ENCODE data around the gene ZNF558. TPM values are rescaled to one million over a fixed set of nuclear protein-coding genes. Genes with fewer than 3 reads are reported as not detected.
"Not testable (repeated sequence)": the region's sequence is repeated elsewhere in the genome, so short reads cannot be mapped to it uniquely, and the experiment has no call there.

ZNF558 gene
- total and polyA plus RNA-seq, 5 experiments from 2014 or later: 3.9 to 60.9 (median 10.6) TPM

DNA sequence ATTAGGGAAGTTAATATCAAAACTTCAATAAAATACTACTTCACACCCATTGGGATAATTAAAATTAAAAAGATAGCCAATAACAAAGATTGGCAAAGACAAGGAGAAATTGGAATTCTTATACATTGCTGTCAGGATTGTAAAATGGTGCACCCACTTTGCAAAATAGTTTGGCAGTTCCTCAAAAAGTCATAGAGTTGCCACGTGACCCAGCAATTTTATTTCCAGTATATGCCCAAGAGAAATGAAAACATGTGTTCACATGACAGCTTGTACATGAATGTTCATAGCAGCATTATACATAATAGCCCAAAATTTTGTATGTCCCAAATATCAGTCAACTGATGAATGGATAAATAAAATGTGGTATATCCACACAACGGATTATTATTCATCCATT, 3.3 kb upstream of the ZNF558 start:
- Mint-ChIP-seq H3K9me3 (peaks cover 0 to 6% (median 2%) of the 10 kb centered on the region in 9 donors), H3K27me3 (peaks cover 0 to 8% (median 5%) of the 10 kb centered on the region in 5 donors), H3K36me3 (no peaks in the 10 kb centered on the region), H3K4me3 (peak overlapping the region in 1 of 10 donors; percentile 14), H3K4me1 (peaks cover 7 to 21% (median 18%) of the 10 kb centered on the region in 4 donors), H3K27ac (no peak overlapping the region)
- ATAC-seq (no peak), DNase-seq (no peak)
- POLR2A ChIA-PET: no interaction called here

DNA sequence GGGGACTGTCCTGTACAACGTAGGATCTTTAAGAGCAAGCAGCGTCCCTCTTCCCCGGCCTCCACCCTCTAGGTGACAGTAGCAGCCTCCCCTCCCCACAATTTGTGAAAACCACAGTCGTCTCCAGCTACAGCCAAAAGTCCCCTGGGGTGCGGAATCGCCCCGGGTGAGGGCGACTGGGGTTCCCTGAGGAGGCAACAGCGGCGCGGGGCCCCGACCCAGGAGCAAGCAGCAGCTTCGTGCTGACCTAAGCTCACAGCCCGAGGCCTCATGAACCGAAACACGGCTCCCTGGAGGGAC, 322 bp downstream of the ZNF558 start:
- Mint-ChIP-seq H3K4me1 (peaks cover 12 to 36% (median 28%) of the 10 kb centered on the region in 4 donors), H3K4me3 (peak overlapping the region; percentile 79 to 96 (median 88)), H3K36me3 (peaks cover 0 to 28% (median 6%) of the 10 kb centered on the region in 3 donors), H3K27me3 (no peaks in the 10 kb centered on the region), H3K27ac (peak overlapping the region; percentile 91 to 98 (median 95)), H3K9me3 (peaks cover 0 to 6% (median 2%) of the 10 kb centered on the region in 9 donors)
- DNase-seq (no peak), ATAC-seq (peak; percentile 1 to 31)
- POLR2A ChIA-PET: interaction anchor here (1.0 to 1.4 kb wide), 3 partner anchors 238 to 797 kb away, joined by 3 read pairs; partner anchors contain the start of gene ZNF266

DNA sequence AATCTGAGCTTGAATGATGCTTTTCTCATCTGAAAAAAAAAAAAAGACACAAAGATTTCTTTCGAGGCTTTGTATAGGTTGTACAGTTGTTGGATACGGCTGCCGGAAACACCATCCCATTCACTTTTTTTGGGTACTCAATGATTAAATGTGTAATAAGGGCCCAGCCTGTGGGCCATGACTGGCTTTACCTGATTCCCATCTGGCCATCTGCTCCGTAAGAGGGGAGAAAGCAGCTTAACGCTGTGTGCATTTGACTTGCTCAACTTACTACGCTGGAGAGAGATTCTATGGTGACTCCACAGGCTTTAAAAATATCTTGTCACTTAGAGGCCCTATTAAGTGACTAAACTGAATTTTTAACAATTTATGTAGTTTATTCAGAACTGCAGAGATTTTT, 731 bp downstream of the ZNF558 start:
- POLR2A ChIA-PET: interaction anchor here (0.7 to 1.4 kb wide), 4 partner anchors 238 to 797 kb away, joined by 3 read pairs; partner anchors contain the start of gene ZNF266

DNA sequence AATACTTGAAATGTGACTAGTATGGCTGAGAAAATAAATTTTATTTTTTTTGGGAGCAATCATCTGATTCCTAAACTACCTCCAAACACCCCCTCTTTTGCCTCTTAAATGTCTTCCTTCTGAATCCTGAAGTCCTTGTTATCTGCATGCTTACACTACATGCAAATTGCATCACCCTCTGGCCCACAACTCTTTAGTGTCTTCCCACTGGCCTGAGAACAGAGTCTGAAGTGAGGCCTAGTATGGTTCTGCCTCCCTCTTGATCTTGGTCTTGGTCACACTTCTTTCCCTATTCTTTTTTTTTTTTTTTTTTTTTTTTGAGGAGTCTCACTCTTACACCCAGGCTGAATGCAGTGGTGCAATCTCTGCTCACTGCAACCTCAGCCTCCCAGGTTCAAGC, 4.8 kb downstream of the ZNF558 start:
- H3K27me3 Mint-ChIP-seq: no peaks in the 10 kb centered on the region
- H3K27ac Mint-ChIP-seq: peak overlapping the region in 1 of 10 donors; percentile 27
- ATAC-seq (no peak), DNase-seq (no peak)
- no peak overlapping the region for H3K4me3 Mint-ChIP-seq
- POLR2A ChIA-PET: interaction anchor here (0.7 kb wide), 1 partner anchor 501 kb away, joined by 7 read pairs; no protein-coding TSS in a partner anchor
- peaks cover 18 to 34% (median 26%) of the 10 kb centered on the region in 4 donors for H3K4me1 Mint-ChIP-seq
- no peaks in the 10 kb centered on the region for H3K9me3 Mint-ChIP-seq
- H3K36me3 Mint-ChIP-seq: peaks cover 6 to 61% (median 36%) of the 10 kb centered on the region in 3 donors

More for the DNA sequence above, 731 bp downstream of the ZNF558 start:
- Mint-ChIP-seq H3K4me1 (peaks cover 12 to 36% (median 28%) of the 10 kb centered on the region in 4 donors), H3K36me3 (peaks cover 0 to 28% (median 6%) of the 10 kb centered on the region in 3 donors), H3K4me3 (peak overlapping the region; percentile 79 to 96 (median 88)), H3K27me3 (no peaks in the 10 kb centered on the region), H3K9me3 (peaks cover 0 to 6% (median 2%) of the 10 kb centered on the region in 9 donors), H3K27ac (peak overlapping the region; percentile 91 to 98 (median 95))
- ATAC-seq (no peak), DNase-seq (no peak)

- no peak for DNase-seq
- Mint-ChIP-seq H3K36me3 (peaks cover 6 to 70% (median 45%) of the 10 kb centered on the region in 3 donors), H3K9me3 (peaks cover 0 to 3% (median 0%) of the 10 kb centered on the region in 9 donors), H3K4me3 (no peak overlapping the region), H3K27ac (no peak overlapping the region), H3K27me3 (no peaks in the 10 kb centered on the region), H3K4me1 (peaks cover 15 to 30% (median 23%) of the 10 kb centered on the region in 4 donors)
- ATAC-seq: no peak
- POLR2A ChIA-PET: no interaction called here
Observed at GRCh38 chr19:8826371-8826770, 5.7 kb downstream of the ZNF558 start.

GRCh38 chr19:8821748-8822241, 10.3 kb downstream of the ZNF558 start:
- no peak overlapping the region for H3K27ac Mint-ChIP-seq
- H3K4me1 Mint-ChIP-seq: peaks cover 0 to 16% (median 7%) of the 10 kb centered on the region in 4 donors
- peaks cover 41 to 86% (median 83%) of the 10 kb centered on the region in 3 donors for H3K36me3 Mint-ChIP-seq
- H3K27me3 Mint-ChIP-seq: no peaks in the 10 kb centered on the region
- POLR2A ChIA-PET: no interaction called here
- peaks cover 11 to 41% (median 25%) of the 10 kb centered on the region in 9 donors for H3K9me3 Mint-ChIP-seq
- DNase-seq (no peak), ATAC-seq (no peak)
- H3K4me3 Mint-ChIP-seq: no peak overlapping the region

DNA sequence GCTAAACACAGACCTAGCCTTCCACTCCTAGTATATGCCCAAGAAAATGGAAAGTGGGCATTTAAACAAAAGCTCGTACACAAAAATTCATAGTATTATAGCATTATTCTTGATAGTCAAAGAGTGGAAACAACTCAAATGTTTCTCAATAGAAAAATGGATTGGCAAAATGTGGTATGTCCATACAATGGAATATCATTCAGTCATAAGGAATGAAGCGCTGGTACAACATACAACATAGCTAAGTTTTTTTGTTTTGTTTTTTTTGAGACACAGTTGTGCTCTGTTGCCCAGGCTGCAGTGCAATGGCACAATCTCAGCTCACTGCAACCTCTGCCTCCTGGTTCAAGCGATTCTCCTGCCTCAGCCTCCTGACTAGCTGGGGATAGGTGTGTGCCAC, 11.9 kb downstream of the ZNF558 start:
- Mint-ChIP-seq H3K27me3 (no peaks in the 10 kb centered on the region), H3K36me3 (peaks cover 56 to 96% (median 94%) of the 10 kb centered on the region in 3 donors), H3K4me3 (no peak overlapping the region), H3K4me1 (peaks cover 0 to 7% (median 6%) of the 10 kb centered on the region in 4 donors), H3K9me3 (peaks cover 17 to 57% (median 39%) of the 10 kb centered on the region in 9 donors), H3K27ac (no peak overlapping the region)
- POLR2A ChIA-PET: no interaction called here
- ATAC-seq (no peak), DNase-seq (no peak)

GRCh38 chr19:8815780-8816179, 16.3 kb downstream of the ZNF558 start:
- H3K27me3 Mint-ChIP-seq: no peaks in the 10 kb centered on the region
- H3K4me1 Mint-ChIP-seq: no peaks in the 10 kb centered on the region
- H3K36me3 Mint-ChIP-seq: peaks cover 83 to 99% (median 99%) of the 10 kb centered on the region in 3 donors
- no peak overlapping the region for H3K4me3 Mint-ChIP-seq
- no peak overlapping the region for H3K27ac Mint-ChIP-seq
- DNase-seq: no peak
- POLR2A ChIA-PET: no interaction called here
- ATAC-seq: no peak
- peaks cover 26 to 100% (median 68%) of the 10 kb centered on the region in 9 donors for H3K9me3 Mint-ChIP-seq

GRCh38 chr19:8814176-8814575, 17.9 kb downstream of the ZNF558 start:
- H3K27me3 Mint-ChIP-seq: no peaks in the 10 kb centered on the region
- DNase-seq: no peak
- POLR2A ChIA-PET: no interaction called here
- peaks cover 75 to 97% (median 85%) of the 10 kb centered on the region in 3 donors for H3K36me3 Mint-ChIP-seq
- H3K27ac Mint-ChIP-seq: no peak overlapping the region
- no peak for ATAC-seq
- H3K4me3 Mint-ChIP-seq: peak overlapping the region in 1 of 10 donors; percentile 10
- H3K9me3 Mint-ChIP-seq: peaks cover 26 to 100% (median 63%) of the 10 kb centered on the region in 9 donors
- no peaks in the 10 kb centered on the region for H3K4me1 Mint-ChIP-seq

DNA sequence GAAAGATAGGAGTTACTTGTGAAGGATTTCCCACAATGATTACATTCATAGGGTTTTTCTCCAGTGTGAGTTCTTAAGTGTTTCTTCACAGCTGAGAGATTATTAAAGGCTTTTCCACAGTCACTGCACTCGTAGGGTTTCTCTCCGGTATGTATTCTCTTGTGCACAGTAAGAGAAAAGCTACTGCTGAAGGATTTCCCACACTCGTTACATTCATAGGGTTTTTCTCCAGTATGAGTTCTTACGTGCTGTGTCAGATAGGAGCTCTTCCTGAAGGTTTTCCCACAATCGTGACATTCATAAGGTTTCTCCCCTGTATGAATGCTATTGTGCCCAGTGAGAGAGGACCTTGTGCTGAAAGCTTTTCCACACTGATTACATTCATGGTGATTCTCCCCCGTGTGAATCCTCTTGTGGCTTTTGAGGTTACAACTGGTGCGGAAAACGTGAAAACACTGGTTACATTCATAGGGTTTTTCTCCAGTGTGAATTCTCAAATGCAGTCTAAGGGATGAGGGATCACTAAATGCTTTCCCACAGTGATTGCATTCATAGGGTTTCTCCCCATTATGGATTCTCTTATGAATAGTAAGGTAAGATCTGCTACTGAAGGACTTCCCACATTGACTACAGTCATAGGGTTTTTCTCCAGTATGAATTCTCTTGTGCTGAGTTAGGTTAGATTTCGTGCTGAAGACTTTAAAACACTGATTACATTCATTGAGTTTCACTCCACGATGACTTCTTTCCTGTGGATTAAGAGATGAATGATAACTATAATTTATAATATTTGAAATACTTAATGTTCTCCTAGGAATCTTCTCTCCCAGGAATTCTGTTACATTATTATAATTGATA, 20.6 kb downstream of the ZNF558 start:
- Mint-ChIP-seq H3K27me3 (no peaks in the 10 kb centered on the region), H3K27ac (no peak overlapping the region), H3K4me3 (no peak overlapping the region), H3K4me1 (no peaks in the 10 kb centered on the region), H3K9me3 (peaks cover 18 to 99% (median 57%) of the 10 kb centered on the region in 9 donors), H3K36me3 (peaks cover 67 to 94% (median 77%) of the 10 kb centered on the region in 3 donors)
- ATAC-seq: no peak
- POLR2A ChIA-PET: no interaction called here
- no peak for DNase-seq

DNA sequence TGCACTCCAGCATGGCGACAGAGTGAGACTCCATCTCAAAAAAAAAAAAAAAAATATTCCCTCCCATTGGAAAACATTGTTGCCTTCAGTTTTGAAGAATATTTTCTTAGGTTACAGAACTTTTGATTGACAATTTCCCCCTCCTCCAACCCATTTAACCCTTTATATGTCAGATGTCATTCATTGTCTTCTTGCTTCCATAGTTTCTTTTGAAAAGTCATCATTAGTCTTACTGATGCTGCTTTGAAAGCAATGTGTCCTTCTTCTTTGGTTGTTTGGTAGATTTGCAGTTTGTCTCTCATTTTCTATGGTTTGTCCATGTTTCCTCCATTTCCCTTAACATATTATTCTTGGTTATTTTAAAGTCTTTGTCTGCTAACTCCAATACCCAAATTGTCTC, 25.4 kb downstream of the ZNF558 start:
- no peaks in the 10 kb centered on the region for H3K27me3 Mint-ChIP-seq
- peaks cover 16 to 96% (median 42%) of the 10 kb centered on the region in 9 donors for H3K9me3 Mint-ChIP-seq
- no peaks in the 10 kb centered on the region for H3K4me1 Mint-ChIP-seq
- POLR2A ChIA-PET: no interaction called here
- H3K36me3 Mint-ChIP-seq: peaks cover 52 to 74% (median 54%) of the 10 kb centered on the region in 3 donors
- DNase-seq (no peak), ATAC-seq (no peak)
- no peak overlapping the region for H3K4me3 Mint-ChIP-seq
- no peak overlapping the region for H3K27ac Mint-ChIP-seq

- Mint-ChIP-seq H3K27me3 (peaks cover 0 to 4% (median 0%) of the 10 kb centered on the region in 5 donors), H3K9me3 (peaks cover 0 to 38% (median 12%) of the 10 kb centered on the region in 9 donors), H3K36me3 (peaks cover 3 to 18% (median 8%) of the 10 kb centered on the region in 3 donors), H3K4me3 (peak overlapping the region in 1 of 10 donors; percentile 4), H3K27ac (no peak overlapping the region), H3K4me1 (no peaks in the 10 kb centered on the region)
- ATAC-seq: no peak
- POLR2A ChIA-PET: no interaction called here
- no peak for DNase-seq
Observed at GRCh38 chr19:8794823-8795222, 37.3 kb downstream of the ZNF558 start.

GRCh38 chr19:8773587-8773986, 58.5 kb downstream of the ZNF558 start:
- POLR2A ChIA-PET, H3K4me1 Mint-ChIP-seq, DNase-seq, H3K36me3 Mint-ChIP-seq, H3K4me3 Mint-ChIP-seq, H3K9me3 Mint-ChIP-seq, ATAC-seq, H3K27me3 Mint-ChIP-seq: not testable (repeated sequence)
- H3K27ac Mint-ChIP-seq: peak overlapping the region in 1 of 10 donors; percentile 43

Measured in naive thymus-derived CD8-positive, alpha-beta T cell (primary cell).